Tibial artery (tissue), 4 donors: Measurements from ENCODE around the gene C6orf15.
A peak's percentile ranks its signal among the peaks of the same experiment; 100 is the strongest.

Source experiments
- DNase-seq, 2 donors: peaks; one replicate each; pipeline ENCODE4 v3.0.0-alpha.2; 2019
- H3K27ac ChIP-seq, 2 donors: fragments of 200-600 bp; sonication (generic) in 1 of 2; 1 replicate in 1 of 2; 2 replicates in 1 of 2; pipeline ENCODE4 v1.5.1; 2018 to 2019; ENCODE audit warnings: mild to moderate bottlenecking in 1 of 2
- H3K27me3 ChIP-seq, 2 donors: fragments of 200-600 bp; sonication (generic) in 1 of 2; one replicate each; pipeline versions ENCODE4 v1.5.1 to v1.6.0; 2016 to 2019
- H3K36me3 ChIP-seq, 3 donors: fragments of 200-600 bp; sonication (generic) in 2 of 3; one replicate each; pipeline ENCODE4 v1.5.1; 2016 to 2019; ENCODE audit warnings: mild to moderate bottlenecking in 2 of 3
- H3K4me1 ChIP-seq, 4 donors: fragments of 200-600 bp; sonication (generic) in 2 of 4; 1 replicate in 3 of 4; 2 replicates in 1 of 4; pipeline ENCODE4 v1.5.1; 2016 to 2019
- H3K4me3 ChIP-seq, 2 donors: fragments of 200-600 bp; sonication (generic) in 1 of 2; 1 replicate in 1 of 2; 2 replicates in 1 of 2; pipeline ENCODE4 v1.5.1; 2018 to 2019; ENCODE audit warnings: mild to moderate bottlenecking in 2 of 2
- H3K9me3 ChIP-seq, 3 donors: fragments of 200-600 bp; sonication (generic) in 1 of 3; one replicate each; pipeline ENCODE4 v1.5.1; 2016 to 2019
- CTCF ChIP-seq, 2 experiments: fragments of 200-600 bp in 1 of 2; fragments of 450-650 bp in 1 of 2; IDR thresholded peaks; one replicate each; pipeline ENCODE4 v1.5.1; 2017 to 2019; ENCODE audit warnings: antibody characterized with exemption in 2 of 2, mild to moderate bottlenecking in 1 of 2, moderate library complexity in 1 of 2
- intact Hi-C: fragments of 100-400 bp; cut with DNase I; formaldehyde crosslinking; loops from one replicate; pipeline ENCODE4 v1.15.0; 2023; ENCODE audit warnings: low total_unique reads

The C6orf15 gene

GRCh38 chr6:31086788-31087440 is 25.5 kb downstream of the C6orf15 start:
- no peaks in the 10 kb centered on the region for H3K36me3 ChIP-seq
- no peaks in the 10 kb centered on the region for H3K27me3 ChIP-seq
- no peak for TF ChIP-seq CTCF (IDR thresholded peaks at IDR 0.05)
- peaks cover 0 to 21% (median 5%) of the 10 kb centered on the region in 4 donors for H3K4me1 ChIP-seq
- no peak overlapping the region for H3K27ac ChIP-seq
- intact Hi-C loops: loop anchor here (2.0 to 10.0 kb wide), 4 partner anchors 172 to 412 kb away; partner anchors contain the start of genes DHX16, FLOT1, IER3 and VARS2
- DNase-seq: no peak
- no peaks in the 10 kb centered on the region for H3K9me3 ChIP-seq
- H3K4me3 ChIP-seq: no peak overlapping the region

- intact Hi-C loops: loop anchor here (10.0 kb wide), 2 partner anchors 339 to 409 kb away; partner anchors contain the start of genes DHX16, FLOT1 and IER3
- no peak overlapping the region for H3K4me3 ChIP-seq
- H3K9me3 ChIP-seq: no peaks in the 10 kb centered on the region
- peak; percentile 24 to 26 for TF ChIP-seq CTCF (IDR thresholded peaks at IDR 0.05)
- H3K4me1 ChIP-seq: peaks cover 0 to 26% (median 11%) of the 10 kb centered on the region in 4 donors
- peaks cover 0 to 3% of the 10 kb centered on the region in 2 donors for H3K27me3 ChIP-seq
- no peaks in the 10 kb centered on the region for H3K36me3 ChIP-seq
- DNase-seq: peak in 1 of 2 donors; percentile 75
- peak overlapping the region in 1 of 2 donors; percentile 42 for H3K27ac ChIP-seq
Measured at GRCh38 chr6:31083742-31084354, 28.5 kb downstream of the C6orf15 start.

- intact Hi-C loops: loop anchor here (10.0 kb wide), 2 partner anchors 337 to 407 kb away; partner anchors contain the start of genes DHX16, FLOT1 and IER3
- Histone ChIP-seq H3K9me3 (no peaks in the 10 kb centered on the region), H3K4me1 (peaks cover 0 to 20% (median 9%) of the 10 kb centered on the region in 4 donors), H3K27me3 (peaks cover 0 to 3% of the 10 kb centered on the region in 2 donors), H3K36me3 (no peaks in the 10 kb centered on the region), H3K27ac (no peak overlapping the region), H3K4me3 (no peak overlapping the region)
- TF ChIP-seq CTCF (IDR thresholded peaks at IDR 0.05): no peak
- no peak for DNase-seq
Measured at GRCh38 chr6:31081872-31082271, 30.5 kb downstream of the C6orf15 start.

- intact Hi-C loops: loop anchor here (10.0 kb wide), 2 partner anchors 335 to 405 kb away; partner anchors contain the start of genes DHX16, FLOT1 and IER3
- Histone ChIP-seq H3K36me3 (no peaks in the 10 kb centered on the region), H3K27ac (no peak overlapping the region), H3K27me3 (peaks cover 0 to 3% of the 10 kb centered on the region in 2 donors), H3K9me3 (no peaks in the 10 kb centered on the region), H3K4me1 (peaks cover 0 to 18% (median 9%) of the 10 kb centered on the region in 4 donors), H3K4me3 (peak overlapping the region in 1 of 2 donors; percentile 5)
- TF ChIP-seq CTCF (IDR thresholded peaks at IDR 0.05): peak; percentile 62 to 84
- DNase-seq: peak; percentile 68 to 76
Measured at GRCh38 chr6:31079656-31080261, 32.6 kb downstream of the C6orf15 start.

GRCh38 chr6:31076611-31077010 is 35.8 kb downstream of the C6orf15 start:
- no peak for DNase-seq
- no peak for TF ChIP-seq CTCF (IDR thresholded peaks at IDR 0.05)
- H3K4me3 ChIP-seq: no peak overlapping the region
- H3K4me1 ChIP-seq: peaks cover 0 to 8% (median 5%) of the 10 kb centered on the region in 4 donors
- H3K27me3 ChIP-seq: peaks cover 0 to 3% of the 10 kb centered on the region in 2 donors
- intact Hi-C loops: no loop called here
- H3K9me3 ChIP-seq: no peaks in the 10 kb centered on the region
- no peak overlapping the region for H3K27ac ChIP-seq
- no peaks in the 10 kb centered on the region for H3K36me3 ChIP-seq
